ENCODE measurements around the gene CD2AP.

GRCh38 chr6:47437592-47437991 is 40.0 kb upstream of the CD2AP start:
- TF ChIP-seq POLR2AphosphoS5 (IDR thresholded peaks at IDR 0.05; ENCODE audit: low read depth, low read length) (no peak), TAF1 (IDR thresholded peaks at IDR 0.05; ENCODE audit: borderline replicate concordance, insufficient read depth, low read length) (no peak)

Measured in PFSK-1 (cell line).